Measurements from ENCODE around the gene LCN10.
A peak's percentile ranks its signal among the peaks of the same experiment; 100 is the strongest.
"Not testable (repeated sequence)": the region's sequence is repeated elsewhere in the genome, so short reads cannot be mapped to it uniquely, and the experiment has no call there.

The LCN10 gene

GRCh38 chr9:136769710-136770191 is 27.0 kb upstream of the LCN10 start:
- DNase-seq: peak; percentile 93

- not testable (repeated sequence) for DNase-seq
Measured at GRCh38 chr9:136766410-136767120, 23.8 kb upstream of the LCN10 start.

GRCh38 chr9:136765745-136766409 is 23.1 kb upstream of the LCN10 start:
- not testable (repeated sequence) for DNase-seq

- no peak for DNase-seq
Measured at GRCh38 chr9:136765041-136765440, 22.3 kb upstream of the LCN10 start.

GRCh38 chr9:136764301-136764891 is 21.7 kb upstream of the LCN10 start, which contains the start of gene LCN15:
Gene LCN15 (minus strand): TSS chr9:136764518. CDS start chr9:136764488, 30 bp downstream.
- DNase-seq: no peak

- DNase-seq: no peak
Measured at GRCh38 chr9:136763649-136764035, 20.9 kb upstream of the LCN10 start.

GRCh38 chr9:136762915-136763648 is 20.3 kb upstream of the LCN10 start:
- no peak for DNase-seq

GRCh38 chr9:136762221-136762691 is 19.5 kb upstream of the LCN10 start:
- DNase-seq: no peak

GRCh38 chr9:136761545-136761981 is 18.8 kb upstream of the LCN10 start:
- DNase-seq: no peak

- not testable (repeated sequence) for DNase-seq
Measured at GRCh38 chr9:136760834-136761544, 18.2 kb upstream of the LCN10 start.

- no peak for DNase-seq
Measured at GRCh38 chr9:136760424-136760823, 17.7 kb upstream of the LCN10 start.

GRCh38 chr9:136759436-136760325 is 16.9 kb upstream of the LCN10 start:
- DNase-seq: no peak

GRCh38 chr9:136759001-136759400 is 16.3 kb upstream of the LCN10 start:
- no peak for DNase-seq

- no peak for DNase-seq
Measured at GRCh38 chr9:136757751-136758140, 15.0 kb upstream of the LCN10 start.

- DNase-seq: no peak
Measured at GRCh38 chr9:136757328-136757727, 14.6 kb upstream of the LCN10 start.

- no peak for DNase-seq
Measured at GRCh38 chr9:136756836-136757235, 14.1 kb upstream of the LCN10 start.

GRCh38 chr9:136756134-136756438 is 13.3 kb upstream of the LCN10 start:
- DNase-seq: no peak

- not testable (repeated sequence) for DNase-seq
Measured at GRCh38 chr9:136755302-136756133, 12.8 kb upstream of the LCN10 start.

- DNase-seq: no peak
Measured at GRCh38 chr9:136754626-136755301, 12.0 kb upstream of the LCN10 start.

- DNase-seq: no peak
Measured at GRCh38 chr9:136754059-136754572, 11.4 kb upstream of the LCN10 start.

Measured in 8988T (cell line).